HCT116 (cell line): ENCODE measurements around the gene THSD4. TPM values are rescaled to one million over a fixed set of nuclear protein-coding genes. Genes with fewer than 3 reads are reported as not detected.

ENCODE experiments used
- ATAC-seq: fragments of 200-7000 bp; cut with Tn5 transposase; 2 replicates; pipeline ENCODE4 v1.9.1; 2020; ENCODE audit warnings: mild to moderate bottlenecking, moderate library complexity
- BruUV-seq: library from RNA; stranded (reverse); fragments of 400-500 nt; replicated peaks from 2 replicates; lab custom pipeline; 2021; lab: Mats Ljungman, UMichigan
- CTCF ChIA-PET: fragments of 300-600 bp; sonication (Branson Sonifier 250); formaldehyde crosslinking; loops from one replicate; lab custom pipeline; 2021; ENCODE audit warnings: antibody characterized with exemption; lab: Charles Lee
- POLR2A ChIA-PET: fragments of 300-600, 350-600 bp; sonication (Branson Sonifier 250); formaldehyde crosslinking; loops from one replicate; lab custom pipeline; 2021; ENCODE audit warnings: antibody characterized with exemption; lab: Charles Lee
- RAD21 ChIA-PET, 2 experiments: fragments of 300-600 bp; sonication (Branson Sonifier 250); formaldehyde crosslinking; loops; one replicate each; lab custom pipeline; 2023; ENCODE audit warnings: low total read pairs in 2 of 2; ENCODE audit not compliant: uncharacterized antibody in 2 of 2, unreplicated experiment in 2 of 2, low non-redundant PET in 1 of 2; lab: Charles Lee
- DNase-seq: peaks from one replicate; pipeline ENCODE4 v3.0.0-alpha.2; 2010; ENCODE audit warnings: low read depth, low spot score
- H2AFZ ChIP-seq: fragments of 200-600 bp; shearing (Covaris generic), sonication (generic); 2 replicates; pipeline ENCODE4 v1.6.1; 2017; ENCODE audit warnings: low read depth, mixed run types, mixed read lengths, antibody characterized with exemption, low read length; ENCODE audit not compliant: poor library complexity, severe bottlenecking
- H3K27ac ChIP-seq: 2 replicates; pipeline ENCODE4 v1.5.1; 2012; ENCODE audit warnings: low read depth, low read length
- H3K27me3 ChIP-seq: fragments of 200-600 bp; sonication (generic); 2 replicates; pipeline ENCODE4 v1.6.1; 2016; ENCODE audit warnings: mixed run types, low read length, mixed read lengths; ENCODE audit not compliant: insufficient read depth
- H3K36me3 ChIP-seq, 2 experiments: fragments of 200-500 bp in 1 of 2; fragments of 200-600 bp in 1 of 2; sonication (Bioruptor generic) in 1 of 2; sonication (generic) in 1 of 2; 2 replicates each; pipeline versions ENCODE4 v1.5.1 to v1.6.1; 2014 to 2016; ENCODE audit warnings: low read length in 2 of 2, inconsistent platforms in 1 of 2, mixed read lengths in 1 of 2, mixed run types in 1 of 2; ENCODE audit not compliant: insufficient read depth in 2 of 2, control insufficient read depth in 1 of 2
- H3K4me1 ChIP-seq, 2 experiments: fragments of 200-600 bp in 1 of 2; sonication (generic) in 1 of 2; 2 replicates each; pipeline versions ENCODE4 v1.5.1 to v1.6.1; 2012 to 2017; ENCODE audit warnings: low read length in 2 of 2, inconsistent platforms in 1 of 2, mild to moderate bottlenecking in 1 of 2, mixed read lengths in 1 of 2, mixed run types in 1 of 2, moderate library complexity in 1 of 2; ENCODE audit not compliant: insufficient read depth in 2 of 2, control insufficient read depth in 1 of 2
- H3K4me2 ChIP-seq: fragments of 200-600 bp; sonication (generic); 2 replicates; pipeline ENCODE4 v1.6.1; 2017; ENCODE audit warnings: mixed run types, low read length, mixed read lengths
- H3K4me3 ChIP-seq, 2 experiments: fragments of 200-600 bp in 1 of 2; sonication (generic) in 1 of 2; replicated peaks in 1 of 2; 2 replicates each; pipeline ENCODE4 v1.5.1; 2011 to 2016; ENCODE audit warnings: low read length in 2 of 2, control low read depth in 1 of 2, low read depth in 1 of 2, mild to moderate bottlenecking in 1 of 2, mixed read lengths in 1 of 2, mixed run types in 1 of 2
- H3K79me2 ChIP-seq: fragments of 200-600 bp; sonication (generic); 2 replicates; pipeline ENCODE4 v1.6.1; 2017; ENCODE audit warnings: mild to moderate bottlenecking, mixed run types, low read length, moderate library complexity, mixed read lengths; ENCODE audit not compliant: insufficient read depth
- H3K9ac ChIP-seq: fragments of 200-600 bp; sonication (generic); 2 replicates; pipeline ENCODE4 v1.6.1; 2016; ENCODE audit warnings: low read length, mixed read lengths
- H3K9me2 ChIP-seq: fragments of 200-600 bp; sonication (generic), shearing (Covaris generic); 2 replicates; pipeline ENCODE4 v1.6.1; 2017; ENCODE audit warnings: mixed run types, mild to moderate bottlenecking, moderate library complexity; ENCODE audit not compliant: insufficient read depth
- H3K9me3 ChIP-seq, 2 experiments: fragments of 200-500 bp in 1 of 2; fragments of 200-600 bp in 1 of 2; sonication (Bioruptor generic) in 1 of 2; sonication (generic) in 1 of 2; 2 replicates each; pipeline ENCODE4 v1.6.1; 2014 to 2017; ENCODE audit warnings: low read length in 2 of 2, mixed read lengths in 2 of 2, inconsistent platforms in 1 of 2, low read depth in 1 of 2, mild to moderate bottlenecking in 1 of 2, mixed run types in 1 of 2, moderate library complexity in 1 of 2; ENCODE audit not compliant: control insufficient read depth in 1 of 2, insufficient read depth in 1 of 2
- H4K20me1 ChIP-seq: fragments of 200-600 bp; sonication (generic), shearing (Covaris generic); 2 replicates; pipeline ENCODE4 v1.6.1; 2017; ENCODE audit warnings: mixed run types, mild to moderate bottlenecking, moderate library complexity; ENCODE audit not compliant: insufficient read depth
- CEBPB ChIP-seq: IDR thresholded peaks from 2 replicates; pipeline ENCODE4 v1.6.1; 2012; ENCODE audit warnings: low read depth
- CTCF ChIP-seq, 3 experiments: fragments of 200-600 bp in 1 of 3; sonication (generic) in 1 of 3; IDR thresholded peaks in 2 of 3; conservative IDR thresholded peaks in 1 of 3; 2 replicates each; pipeline ENCODE4 v1.5.1; 2012 to 2017; ENCODE audit warnings: low read depth in 2 of 3, low read length in 2 of 3, antibody characterized with exemption in 1 of 3, borderline replicate concordance in 1 of 3, control low read depth in 1 of 3, mild to moderate bottlenecking in 1 of 3, mixed read lengths in 1 of 3, mixed run types in 1 of 3, moderate library complexity in 1 of 3; ENCODE audit not compliant: insufficient read depth in 1 of 3
- EZH2 ChIP-seq: fragments of 200-600 bp; sonication (generic); IDR thresholded peaks from 2 replicates; pipeline ENCODE4 v1.6.1; 2017; ENCODE audit warnings: antibody characterized with exemption, mixed run types
- JUND ChIP-seq: IDR thresholded peaks from 2 replicates; pipeline ENCODE4 v1.6.1; 2012
- MAX ChIP-seq: IDR thresholded peaks from 2 replicates; pipeline ENCODE4 v1.6.1; 2012
- POLR2AphosphoS5 ChIP-seq: IDR thresholded peaks from 2 replicates; pipeline ENCODE4 v1.6.1; 2011; ENCODE audit warnings: mild to moderate bottlenecking, low read depth, low read length, moderate library complexity
- REST ChIP-seq: IDR thresholded peaks from 2 replicates; pipeline ENCODE4 v1.6.1; 2012; ENCODE audit warnings: low read depth
- SIN3A ChIP-seq: IDR thresholded peaks from 2 replicates; pipeline ENCODE4 v1.6.1; 2012; ENCODE audit warnings: low read depth
- SRF ChIP-seq: IDR thresholded peaks from 2 replicates; pipeline ENCODE4 v1.6.1; 2012; ENCODE audit warnings: low read depth
- intact Hi-C: fragments of 100-400 bp; cut with micrococcal nuclease; formaldehyde crosslinking; loops from 2 replicates; pipeline ENCODE4 v1.10.0; 2022
- total RNA-seq: library from RNA; stranded (reverse); gene quantifications from one replicate; pipeline ENCODE4 v1.2.1, GENCODE V29; 2021; ENCODE audit not compliant: unreplicated experiment

The THSD4 gene
- total RNA-seq, 1 experiment from 2014 or later = 30.5 TPM

GRCh38 chr15:71069693-71070092, 45.6 kb upstream of the THSD4 start (continued):
- TF ChIP-seq REST (no peak), CTCF (IDR thresholded peaks at IDR 0.05 in 2 of 3, conservative IDR thresholded peaks at IDR 0.05 in 1 of 3; ENCODE audit: borderline replicate concordance in 1 of 3, insufficient read depth in 1 of 3, low read depth in 2 of 3, low read length in 2 of 3) (0 out of 6 replicates have a peak, but pooled peaks of 1 of the 3 experiments have one; percentile 12), SIN3A (no peak), SRF (no peak), EZH2 (no peak), JUND (no peak)
- TF ChIP-seq, all 23 proteins: peak for 2

- Histone ChIP-seq H4K20me1 (no peaks in the 10 kb centered on the region), H3K9me2 (no peaks in the 10 kb centered on the region), H3K27ac (no peak overlapping the region), H3K4me1 (no peaks in the 10 kb centered on the region), H3K79me2 (no peaks in the 10 kb centered on the region), H3K4me2 (no peak overlapping the region), H3K9me3 (no peaks in the 10 kb centered on the region), H3K36me3 (no peaks in the 10 kb centered on the region), H3K27me3 (no peaks in the 10 kb centered on the region), H3K4me3 (no peak overlapping the region), H3K9ac (no peak overlapping the region), H2AFZ (no peak overlapping the region)
- CTCF ChIA-PET = no interaction called here
- intact Hi-C loops = no loop called here
- no TSS peak for BruUV-seq
- ATAC-seq = no peak
- POLR2A ChIA-PET = no interaction called here
- RAD21 ChIA-PET = no interaction called here
- no peak for TF ChIP-seq POLR2AphosphoS5
- no peak for TF ChIP-seq MAX
- no peak for TF ChIP-seq CEBPB
- no peak for DNase-seq
These were observed 43.7 kb upstream of the THSD4 start for GRCh38 chr15:71071529-71071928.
